ENCODE measurements around the gene HORMAD1.
"Not testable (repeated sequence)": the region's sequence is repeated elsewhere in the genome, so short reads cannot be mapped to it uniquely, and the experiment has no call there.

Gene HORMAD1

DNA sequence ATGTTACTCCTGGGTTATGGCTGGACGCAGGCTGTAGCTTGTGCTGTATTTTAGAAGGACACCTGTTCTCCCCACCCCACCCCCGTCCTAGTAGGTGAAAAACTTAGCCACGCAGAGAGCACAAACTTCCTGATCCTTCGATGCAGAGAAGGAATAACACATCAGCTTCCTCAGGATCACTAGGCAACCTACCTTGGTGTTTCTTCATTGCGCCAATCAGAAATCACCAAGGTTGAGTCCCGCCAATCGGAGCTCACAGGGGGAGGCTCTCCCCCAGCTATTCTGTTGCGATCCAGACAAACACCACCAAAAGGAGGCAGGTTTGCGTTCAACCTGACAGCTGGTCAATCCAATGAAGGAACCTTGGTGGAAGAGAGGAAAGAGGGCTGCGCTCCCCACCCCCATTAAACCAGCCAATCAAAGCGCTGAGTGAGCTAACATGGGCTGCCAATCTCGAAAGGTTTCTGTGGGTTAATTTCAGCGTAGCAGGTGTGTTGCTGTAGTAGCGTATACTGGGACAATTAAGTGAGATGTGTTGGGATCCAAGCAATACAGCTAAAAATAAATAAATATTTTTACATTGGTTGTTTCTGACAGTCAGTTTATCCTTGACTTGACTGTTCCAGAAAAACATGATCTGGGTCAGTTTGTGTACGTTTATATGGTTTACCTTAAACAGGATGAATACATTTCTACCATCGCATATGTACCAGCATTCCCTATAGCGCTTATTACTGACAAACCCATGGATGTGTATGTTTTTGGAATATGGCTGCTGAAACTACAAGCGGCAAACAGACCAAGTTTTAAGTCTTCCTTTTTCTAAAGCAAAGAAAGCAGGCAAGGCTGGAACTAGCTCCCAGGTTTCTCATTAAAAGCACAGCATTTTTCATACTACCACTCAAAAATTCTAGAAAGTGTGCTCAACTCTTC is 23.4 kb downstream of the HORMAD1 start, which contains the start of gene GOLPH3L:
Gene GOLPH3L (minus strand): TSS at position 160 of the 933 bp plus-strand sequence. CDS start 2,316 bp downstream, outside the sequence.
- DNase-seq (ENCODE audit: low read depth), result peak; percentile 73

DNA sequence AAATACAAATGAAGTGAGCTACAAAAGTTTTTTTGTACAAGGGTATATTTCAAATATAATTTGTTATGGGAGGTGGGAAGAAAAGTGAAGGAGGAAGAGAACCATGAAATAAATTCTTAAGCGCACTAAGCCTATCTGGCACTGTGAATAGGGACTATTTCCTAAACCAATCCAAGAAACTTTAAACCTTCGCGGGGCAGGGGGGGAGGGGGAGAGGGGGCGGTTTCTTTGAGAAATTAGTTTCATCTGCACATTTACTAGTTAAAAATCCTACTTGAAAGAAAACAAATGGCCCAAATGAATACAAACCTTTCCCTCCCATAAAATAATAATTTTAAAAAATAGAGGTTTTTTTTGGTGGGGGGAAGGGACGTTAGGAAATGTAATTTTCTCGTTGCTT is 24.1 kb downstream of the HORMAD1 start:
- DNase-seq (ENCODE audit: low read depth), result no peak

GRCh38 chr1:150696162-150696561 is 24.5 kb downstream of the HORMAD1 start:
- no peak for DNase-seq (ENCODE audit: low read depth)

DNA sequence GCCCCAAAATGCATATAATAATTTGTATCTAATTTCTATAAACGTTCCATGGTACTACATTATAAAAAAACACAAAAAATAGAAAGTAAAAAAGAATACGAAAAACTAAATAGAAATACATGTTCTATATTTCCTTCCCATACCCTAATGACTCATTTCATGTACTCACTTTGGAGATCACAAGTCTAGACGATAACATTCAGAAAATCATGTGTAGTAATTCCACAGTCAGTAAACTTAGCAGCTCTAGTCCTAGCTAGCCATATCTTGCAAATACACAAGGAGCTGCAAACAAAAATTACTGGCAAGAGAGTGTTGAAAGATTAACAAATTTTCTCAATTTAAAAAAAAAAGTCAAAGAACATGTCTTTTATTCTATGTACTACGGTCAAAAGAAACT is 25.1 kb downstream of the HORMAD1 start:
- DNase-seq (ENCODE audit: low read depth), result no peak

- no peak for DNase-seq (ENCODE audit: low read depth)
These were observed 28.0 kb downstream of the HORMAD1 start for GRCh38 chr1:150692720-150693119.

- DNase-seq (ENCODE audit: low read depth), result no peak
These were observed 31.9 kb downstream of the HORMAD1 start for GRCh38 chr1:150688763-150689162.

GRCh38 chr1:150686275-150686674 is 34.4 kb downstream of the HORMAD1 start:
- no peak for DNase-seq (ENCODE audit: low read depth)

DNA sequence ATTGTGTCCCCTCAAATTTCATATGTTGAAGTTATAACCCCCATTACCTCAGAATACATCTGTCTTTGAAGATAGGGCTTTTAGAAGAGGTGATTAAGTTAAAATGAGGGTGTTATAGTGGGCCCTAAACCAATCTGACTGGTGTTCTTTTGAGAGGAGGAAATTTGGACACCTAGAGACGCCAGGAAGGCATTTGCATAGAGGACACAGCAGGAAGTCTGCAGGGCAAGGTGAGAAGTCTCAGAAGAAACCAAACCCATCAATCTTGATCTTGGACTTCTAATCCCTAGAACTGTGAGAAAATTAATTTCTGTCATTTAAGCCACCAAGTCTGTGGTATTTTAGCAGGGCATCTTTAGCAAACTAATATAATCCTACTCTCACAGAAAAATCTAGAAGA is 36.8 kb downstream of the HORMAD1 start:
- no peak for DNase-seq (ENCODE audit: low read depth)

DNA sequence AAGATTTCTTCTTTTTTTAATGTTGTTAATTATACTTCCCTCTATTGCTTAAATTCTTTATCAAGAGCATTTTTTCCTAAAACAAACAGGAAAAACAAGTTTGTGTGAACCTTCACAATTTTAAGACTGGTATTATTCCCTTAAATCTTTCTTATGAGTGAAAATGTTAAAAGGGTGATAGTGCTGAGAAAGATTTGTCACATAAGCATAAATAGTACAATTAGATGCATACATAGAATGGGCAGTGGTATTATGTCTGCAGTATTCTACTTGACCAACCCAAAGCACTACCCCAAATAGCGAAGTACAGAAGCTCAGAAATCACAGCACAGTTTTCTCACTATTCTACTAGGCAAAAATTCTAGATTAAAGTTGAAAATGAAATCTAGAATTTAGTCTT is 41.7 kb downstream of the HORMAD1 start:
- no peak for DNase-seq (ENCODE audit: low read depth)

GRCh38 chr1:150674881-150675280 is 45.8 kb downstream of the HORMAD1 start:
- no peak for DNase-seq (ENCODE audit: low read depth)

DNA sequence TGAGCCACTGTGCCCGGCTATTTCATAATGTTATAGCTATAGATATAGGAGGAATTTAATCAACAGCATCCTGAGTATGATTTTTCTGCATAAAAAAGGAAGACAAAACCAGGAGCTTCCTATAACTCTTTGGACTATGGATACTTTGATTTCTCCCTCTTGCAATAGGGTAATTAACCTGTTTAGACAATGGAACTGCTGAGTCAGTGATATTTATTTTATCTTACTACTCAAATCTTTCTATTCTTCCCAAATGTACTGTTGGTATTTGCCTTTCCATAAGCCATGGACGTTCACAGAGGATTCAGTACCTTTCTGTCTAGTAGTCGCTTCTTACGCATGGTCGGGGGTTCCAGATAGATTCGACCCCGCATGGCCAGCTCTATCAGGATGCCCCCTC is 57.4 kb downstream of the HORMAD1 start:
- no peak for DNase-seq (ENCODE audit: low read depth)

DNA sequence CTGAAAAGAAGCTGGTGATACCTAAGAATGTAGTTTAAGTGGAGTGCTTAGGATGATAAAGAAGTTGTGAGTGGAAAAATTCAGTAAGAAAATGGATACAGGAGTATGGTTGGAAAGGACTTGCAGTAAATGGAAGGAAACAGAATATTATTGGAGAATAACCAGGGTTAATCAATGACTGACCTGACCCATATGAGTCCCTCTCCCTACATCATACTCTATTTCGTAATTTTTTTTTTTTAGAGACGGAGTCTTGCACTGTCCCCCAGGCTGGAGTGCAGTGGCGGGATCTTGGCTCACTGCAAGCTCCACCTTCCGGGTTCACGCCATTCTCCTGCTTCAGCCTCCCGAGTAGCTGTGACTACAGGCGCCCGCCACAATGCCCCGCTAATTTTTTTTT is 57.9 kb downstream of the HORMAD1 start:
- DNase-seq (ENCODE audit: low read depth), result no peak

GRCh38 chr1:150661156-150661555 is 59.5 kb downstream of the HORMAD1 start:
- no peak for DNase-seq (ENCODE audit: low read depth)

GRCh38 chr1:150660584-150660983 is 60.1 kb downstream of the HORMAD1 start:
- no peak for DNase-seq (ENCODE audit: low read depth)

DNA sequence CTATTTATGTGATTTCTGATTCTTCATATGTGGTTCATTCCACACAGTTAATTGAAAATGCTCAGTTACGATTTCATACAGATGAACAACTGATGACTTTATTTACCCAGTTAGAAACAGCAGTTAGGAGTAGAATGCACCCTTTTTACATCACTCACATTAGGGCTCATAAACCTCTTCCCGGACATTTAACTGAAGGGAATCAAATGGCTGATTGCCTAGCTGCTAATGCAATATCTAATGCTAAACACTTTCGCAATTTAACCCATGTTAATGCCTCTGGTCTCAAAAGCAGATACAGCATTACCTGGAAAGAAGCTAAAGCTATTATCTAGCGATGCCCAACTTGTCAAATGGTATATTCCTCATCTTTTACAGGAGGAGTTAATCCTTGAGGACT is 63.6 kb downstream of the HORMAD1 start:
- DNase-seq (ENCODE audit: low read depth), result not testable (repeated sequence)

- not testable (repeated sequence) for DNase-seq (ENCODE audit: low read depth)
These were observed 66.1 kb downstream of the HORMAD1 start for GRCh38 chr1:150654635-150655034.

DNA sequence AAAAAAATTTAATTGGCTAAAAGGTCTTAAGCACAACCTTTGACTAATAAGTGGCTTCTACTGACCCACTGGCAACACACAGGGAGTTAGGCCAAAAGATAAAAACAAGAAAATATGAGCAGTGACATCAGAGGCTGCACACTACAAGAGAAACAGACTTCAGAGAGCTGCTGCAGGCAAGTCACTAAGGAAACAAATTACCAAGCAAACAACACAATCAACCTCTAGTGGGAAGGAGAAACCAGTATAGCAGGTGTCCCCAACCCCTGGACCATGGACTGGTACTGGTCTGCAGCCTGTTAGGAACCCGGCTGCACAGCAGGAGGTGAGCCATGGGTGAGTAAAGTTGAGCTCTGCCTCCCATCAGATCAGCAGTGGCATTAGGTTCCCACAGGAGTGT is 70.5 kb downstream of the HORMAD1 start:
- DNase-seq (ENCODE audit: low read depth), result no peak

DNA sequence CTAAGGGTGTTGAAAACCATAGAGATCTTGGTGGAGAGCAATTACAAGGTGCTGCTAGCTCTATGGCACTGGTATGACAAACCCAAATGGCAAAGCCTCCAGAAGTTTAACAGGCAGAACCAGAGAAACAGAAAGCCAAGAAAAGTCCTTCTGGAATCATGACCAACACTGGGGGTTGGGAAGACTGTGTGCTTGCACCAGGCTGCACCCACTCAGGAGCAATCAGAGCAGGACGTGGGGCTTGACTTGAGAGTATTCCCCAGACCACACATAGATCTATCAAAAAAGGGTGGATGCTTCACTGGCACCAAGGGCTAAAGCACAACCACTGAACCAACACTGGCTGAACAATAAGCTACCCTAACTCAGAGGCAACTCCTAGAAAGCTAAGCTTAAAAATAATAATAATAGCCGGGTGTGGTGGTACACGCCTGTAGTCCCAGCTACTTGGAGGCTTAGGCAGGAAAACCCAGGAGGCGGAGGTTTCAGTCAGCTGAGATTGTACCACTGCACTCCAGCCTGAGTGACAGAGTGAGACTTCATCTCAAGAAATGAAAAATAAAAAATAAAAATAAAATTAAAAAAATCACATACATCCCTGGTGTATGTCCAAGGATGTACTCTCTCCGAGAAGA is 71.1 kb downstream of the HORMAD1 start:
- DNase-seq (ENCODE audit: low read depth), result no peak
